GM21360 (cell line): Measurements from ENCODE around the gene NPIPA8.
"Not testable (repeated sequence)": the region's sequence is repeated elsewhere in the genome, so short reads cannot be mapped to it uniquely, and the experiment has no call there.

Experiments used
- ATAC-seq: cut with Tn5 transposase; IDR thresholded peaks from one replicate; pipeline ENCODE4 v1.9.1; 2021; ENCODE audit warnings: mild to moderate bottlenecking, moderate library complexity; ENCODE audit not compliant: unreplicated experiment

NPIPA8 gene

GRCh38 chr16:18336636-18337035 lies at the start of gene NPIPA8:
TSS of gene NPIPA8 (minus strand) at chr16:18336736. CDS start at chr16:18332662, 4,074 bp downstream.
- not testable (repeated sequence) for ATAC-seq

GRCh38 chr16:18385285-18385684 lies 48.7 kb upstream of the NPIPA8 start:
- ATAC-seq = not testable (repeated sequence)

GRCh38 chr16:18384869-18385268 lies 48.3 kb upstream of the NPIPA8 start:
- not testable (repeated sequence) for ATAC-seq

- not testable (repeated sequence) for ATAC-seq
Observed at GRCh38 chr16:18384098-18384636, 47.6 kb upstream of the NPIPA8 start.

GRCh38 chr16:18382696-18383095 lies 46.2 kb upstream of the NPIPA8 start:
- ATAC-seq = not testable (repeated sequence)

- ATAC-seq = not testable (repeated sequence)
Observed at GRCh38 chr16:18347742-18348141, 11.2 kb upstream of the NPIPA8 start.

GRCh38 chr16:18346993-18347392 lies 10.5 kb upstream of the NPIPA8 start:
- ATAC-seq = not testable (repeated sequence)

- not testable (repeated sequence) for ATAC-seq
Observed at GRCh38 chr16:18344634-18345033, 8.1 kb upstream of the NPIPA8 start.

GRCh38 chr16:18341986-18342385 lies 5.5 kb upstream of the NPIPA8 start:
- not testable (repeated sequence) for ATAC-seq

GRCh38 chr16:18341417-18341960 lies 5.0 kb upstream of the NPIPA8 start:
- ATAC-seq = not testable (repeated sequence)

- ATAC-seq = not testable (repeated sequence)
Observed at GRCh38 chr16:18339210-18339609, 2.7 kb upstream of the NPIPA8 start.

- not testable (repeated sequence) for ATAC-seq
Observed at GRCh38 chr16:18311811-18312210, 24.7 kb downstream of the NPIPA8 start.

- not testable (repeated sequence) for ATAC-seq
Observed at GRCh38 chr16:18309159-18309558, 27.4 kb downstream of the NPIPA8 start.

GRCh38 chr16:18307241-18307640 lies 29.3 kb downstream of the NPIPA8 start:
- ATAC-seq = not testable (repeated sequence)

GRCh38 chr16:18306066-18306465 lies 30.5 kb downstream of the NPIPA8 start:
- not testable (repeated sequence) for ATAC-seq

- ATAC-seq = not testable (repeated sequence)
Observed at GRCh38 chr16:18303059-18303706, 33.4 kb downstream of the NPIPA8 start.

GRCh38 chr16:18297714-18298113 lies 38.8 kb downstream of the NPIPA8 start:
- not testable (repeated sequence) for ATAC-seq

- ATAC-seq = not testable (repeated sequence)
Observed at GRCh38 chr16:18296931-18297330, 39.6 kb downstream of the NPIPA8 start.

GRCh38 chr16:18294371-18294770 lies 42.2 kb downstream of the NPIPA8 start:
- ATAC-seq = not testable (repeated sequence)

- ATAC-seq = not testable (repeated sequence)
Observed at GRCh38 chr16:18293337-18293956, 43.1 kb downstream of the NPIPA8 start.

- ATAC-seq = not testable (repeated sequence)
Observed at GRCh38 chr16:18290959-18291358, 45.6 kb downstream of the NPIPA8 start.

GRCh38 chr16:18286342-18286741 lies 50.2 kb downstream of the NPIPA8 start:
- ATAC-seq = not testable (repeated sequence)
